Measurements from ENCODE around the gene GRIP2.
A peak's percentile ranks its signal among the peaks of the same experiment; 100 is the strongest.

GRIP2 gene

GRCh38 chr3:14539742-14540491 is at the start of gene GRIP2:
TSS of gene GRIP2 (minus strand) at chr3:14540342. CDS start at chr3:14540308, 34 bp downstream.
- DNase-seq (ENCODE audit: insufficient read length, low spot score) (no peak), FAIRE-seq (no peak)

GRCh38 chr3:14588425-14589112 is 48.4 kb upstream of the GRIP2 start:
- DNase-seq (ENCODE audit: insufficient read length, low spot score), result no peak
- FAIRE-seq, result no peak

DNA sequence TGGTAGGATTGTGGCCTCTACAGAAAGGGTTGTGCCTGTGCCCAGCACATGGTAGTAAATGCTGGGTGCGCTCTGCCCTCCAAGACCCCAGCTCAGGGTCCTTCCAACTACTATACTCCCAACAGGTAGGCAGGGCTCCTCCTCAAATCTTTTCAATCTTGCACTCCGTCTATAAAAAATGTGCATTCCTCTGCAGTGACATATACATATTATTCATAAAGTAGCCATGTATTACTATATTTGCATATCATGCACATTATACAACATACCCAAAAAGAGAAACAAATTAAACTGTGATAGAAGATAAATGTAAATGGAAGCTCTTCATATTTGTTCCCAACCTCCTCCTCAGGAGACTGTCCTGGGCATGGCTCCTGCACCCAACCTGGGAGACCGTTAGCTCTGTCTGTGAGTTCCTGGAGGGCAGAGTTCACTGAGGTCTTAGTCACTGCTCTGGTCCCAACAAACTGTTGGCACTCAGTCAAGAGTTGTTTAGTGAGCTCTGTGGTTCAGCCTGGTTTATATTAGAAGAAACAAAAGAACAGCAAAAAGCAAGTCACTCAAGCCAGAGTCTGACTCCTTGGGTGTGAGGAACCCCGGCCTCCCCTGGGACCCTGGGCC is 47.7 kb upstream of the GRIP2 start:
- DNase-seq (ENCODE audit: insufficient read length, low spot score), result peak; percentile 60
- no peak for FAIRE-seq

DNA sequence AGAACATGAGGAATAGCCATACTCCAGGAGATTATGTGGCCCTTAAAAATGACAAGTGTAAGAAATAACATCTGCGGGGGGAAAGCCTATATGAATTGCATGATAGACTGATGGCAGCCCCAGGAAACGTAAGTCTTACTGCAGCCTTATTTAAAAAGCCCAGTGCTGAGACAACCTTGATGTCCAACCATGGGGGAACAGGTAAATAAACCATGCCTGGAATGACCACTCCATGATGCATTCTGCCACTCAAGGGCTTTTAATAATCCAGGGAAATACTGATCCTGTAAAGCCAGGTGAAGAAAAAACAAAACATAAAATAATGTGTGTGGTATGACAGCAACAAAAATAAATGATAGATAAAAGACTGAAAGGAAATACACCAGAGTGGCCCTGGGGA is 46.5 kb upstream of the GRIP2 start:
- DNase-seq (ENCODE audit: insufficient read length, low spot score), result no peak
- FAIRE-seq, result no peak

DNA sequence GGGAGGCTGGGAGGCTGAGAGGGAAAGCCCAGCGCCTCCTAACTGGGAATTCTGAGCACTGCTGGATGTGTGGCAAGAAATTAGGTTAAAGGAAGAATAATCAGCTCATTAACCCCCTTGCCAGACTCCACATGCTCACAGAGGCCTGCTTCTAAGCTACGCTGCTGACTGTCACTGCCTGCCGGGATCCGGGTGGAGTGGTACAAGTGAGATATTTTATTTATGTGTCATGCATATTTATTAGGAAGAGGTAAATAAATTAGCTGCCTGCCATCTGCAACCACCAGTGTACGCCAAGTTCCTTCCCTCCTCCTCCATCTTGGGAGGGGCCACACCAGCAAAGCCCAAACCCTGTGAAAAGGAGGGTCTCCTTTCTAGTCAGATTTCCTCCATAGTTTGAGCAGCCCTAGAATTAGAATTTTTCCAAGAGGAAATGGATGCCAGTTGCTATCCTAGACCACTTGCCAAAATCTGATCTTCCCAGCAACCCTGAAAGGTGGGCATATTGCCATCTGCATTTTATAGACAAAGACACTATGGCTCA is 43.5 kb upstream of the GRIP2 start:
- FAIRE-seq, result no peak
- no peak for DNase-seq (ENCODE audit: insufficient read length, low spot score)

DNA sequence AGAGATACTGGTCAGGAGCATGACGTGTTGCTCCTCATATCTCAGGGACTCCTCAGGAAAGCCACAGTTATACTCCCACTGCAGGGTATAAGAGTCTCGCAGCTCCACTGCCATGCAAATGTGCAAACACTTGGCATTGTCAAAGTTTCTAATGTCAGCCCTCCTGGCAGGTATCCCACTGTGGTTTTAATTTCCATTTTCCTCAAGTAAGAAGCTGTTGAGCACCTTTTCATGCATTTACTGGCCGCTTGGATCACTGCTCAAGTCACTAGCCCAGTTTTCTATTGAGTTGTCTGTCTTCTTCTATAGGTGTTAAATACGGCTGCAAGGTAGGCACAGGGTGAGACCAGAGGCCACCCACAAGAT is 41.9 kb upstream of the GRIP2 start:
- no peak for FAIRE-seq
- no peak for DNase-seq (ENCODE audit: insufficient read length, low spot score)

GRCh38 chr3:14581334-14582044 is 41.3 kb upstream of the GRIP2 start:
- DNase-seq (ENCODE audit: insufficient read length, low spot score) (no peak), FAIRE-seq (no peak)

- FAIRE-seq (no peak), DNase-seq (ENCODE audit: insufficient read length, low spot score) (no peak)
Measured at GRCh38 chr3:14577897-14578296, 37.8 kb upstream of the GRIP2 start.

- DNase-seq (ENCODE audit: insufficient read length, low spot score), result no peak
- FAIRE-seq, result no peak
Measured at GRCh38 chr3:14576163-14576562, 36.0 kb upstream of the GRIP2 start.

GRCh38 chr3:14574183-14574582 is 34.0 kb upstream of the GRIP2 start:
- DNase-seq (ENCODE audit: insufficient read length, low spot score) (no peak), FAIRE-seq (no peak)

DNA sequence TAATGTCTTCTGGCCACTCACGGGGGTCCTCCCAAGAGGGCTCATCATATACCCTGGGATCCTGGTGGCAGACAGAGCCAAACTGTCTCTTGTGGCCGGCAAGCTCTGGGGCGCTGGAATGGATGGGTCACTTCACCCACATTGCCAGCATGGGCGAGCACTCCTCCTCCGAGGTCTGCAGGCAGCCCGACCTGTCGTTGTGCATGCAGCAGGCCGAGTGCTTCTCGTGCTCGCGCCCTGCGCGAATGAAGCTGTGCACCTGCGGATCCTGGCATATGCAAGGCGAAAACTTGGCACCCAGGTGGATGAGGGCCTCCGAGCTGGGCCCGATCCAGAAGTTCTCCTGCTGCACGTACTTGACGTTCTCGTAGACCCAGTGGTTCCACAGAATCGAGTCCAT is 33.6 kb upstream of the GRIP2 start:
- FAIRE-seq, result no peak
- no peak for DNase-seq (ENCODE audit: insufficient read length, low spot score)

DNA sequence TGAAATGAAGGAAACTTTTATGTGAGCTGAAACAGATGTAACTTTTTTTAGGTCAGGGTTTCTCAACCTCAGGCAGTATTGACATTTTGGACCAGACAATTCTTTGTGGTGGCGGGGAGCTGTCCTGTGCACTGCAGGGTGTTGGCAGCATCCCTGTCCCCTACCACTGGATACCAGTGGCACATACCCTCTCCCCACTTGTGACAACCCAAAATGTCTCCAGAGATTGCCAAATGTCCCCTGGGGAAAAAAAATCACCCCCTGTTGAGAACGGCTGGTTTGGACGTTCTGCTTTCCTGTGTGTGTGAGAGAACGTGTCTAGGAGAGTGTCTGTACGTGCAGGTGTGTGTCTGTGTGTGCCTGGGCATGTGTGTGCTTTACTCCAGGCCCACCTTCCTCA is 30.7 kb upstream of the GRIP2 start:
- DNase-seq (ENCODE audit: insufficient read length, low spot score) (no peak), FAIRE-seq (no peak)

DNA sequence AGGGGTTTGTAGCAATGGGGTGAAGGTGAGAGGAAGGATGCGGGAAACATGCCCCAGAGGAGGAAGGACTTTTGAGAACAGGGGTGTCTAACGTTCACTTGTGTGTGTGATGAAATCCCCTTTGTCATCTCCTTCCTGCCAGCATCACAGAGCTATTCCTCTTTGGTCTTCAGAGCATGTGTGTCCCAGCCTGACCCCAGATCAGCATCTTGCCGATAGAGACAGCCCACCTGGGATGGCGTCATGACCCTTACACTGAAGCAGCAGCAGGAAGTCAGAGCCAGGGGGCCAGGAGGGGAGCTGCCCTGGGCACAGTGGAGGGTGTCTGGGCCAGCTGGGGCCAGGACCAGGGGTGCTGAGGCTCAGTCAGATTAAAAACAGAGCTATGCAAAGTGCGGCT is 29.9 kb upstream of the GRIP2 start:
- DNase-seq (ENCODE audit: insufficient read length, low spot score) (no peak), FAIRE-seq (no peak)

GRCh38 chr3:14569474-14570000 is 29.4 kb upstream of the GRIP2 start:
- FAIRE-seq, result no peak
- DNase-seq (ENCODE audit: insufficient read length, low spot score), result no peak

DNA sequence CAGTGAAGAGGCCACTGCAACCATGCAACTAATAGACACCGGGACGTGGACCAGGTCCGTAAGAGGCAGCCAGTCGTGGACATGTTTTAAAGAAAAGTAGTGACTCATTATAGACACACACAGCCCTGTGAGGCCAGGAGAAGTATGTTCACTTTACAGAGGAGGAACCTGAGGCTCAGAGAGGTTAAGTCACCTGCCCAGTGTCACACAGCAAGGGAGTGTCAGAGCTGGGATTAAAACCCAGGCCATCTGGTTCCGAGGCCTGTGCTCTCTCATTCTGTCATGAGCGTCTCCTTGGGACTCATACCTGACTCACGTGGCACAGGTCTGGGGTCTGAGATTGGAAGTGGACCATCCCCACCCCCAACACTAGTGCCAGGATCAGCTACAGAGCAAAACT is 28.1 kb upstream of the GRIP2 start:
- no peak for DNase-seq (ENCODE audit: insufficient read length, low spot score)
- FAIRE-seq, result no peak

GRCh38 chr3:14566812-14567211 is 26.7 kb upstream of the GRIP2 start:
- no peak for DNase-seq (ENCODE audit: insufficient read length, low spot score)
- no peak for FAIRE-seq

- DNase-seq (ENCODE audit: insufficient read length, low spot score) (no peak), FAIRE-seq (no peak)
Measured at GRCh38 chr3:14565868-14566588, 25.9 kb upstream of the GRIP2 start.

- no peak for DNase-seq (ENCODE audit: insufficient read length, low spot score)
- FAIRE-seq, result no peak
Measured at GRCh38 chr3:14564741-14565140, 24.6 kb upstream of the GRIP2 start.

GRCh38 chr3:14563946-14564539 is 23.9 kb upstream of the GRIP2 start:
- DNase-seq (ENCODE audit: insufficient read length, low spot score), result no peak
- no peak for FAIRE-seq

Measured in HTR-8/SVneo (cell line).